Measurements from ENCODE around the gene CAMKV. TPM values are rescaled to one million over a fixed set of nuclear protein-coding genes. Genes with fewer than 3 reads are reported as not detected.
A peak's percentile ranks its signal among the peaks of the same experiment; 100 is the strongest.

The CAMKV gene
- total RNA-seq, 1 donor from 2014 or later, result not detected

- H3K4me3 Mint-ChIP-seq, result no peak overlapping the region
- peaks cover 40% of the 10 kb centered on the region for H3K27me3 Mint-ChIP-seq
- ChIA-PET CTCF (no interaction called here), POLR2A (no interaction called here)
- no peak overlapping the region for H3K27ac Mint-ChIP-seq
- no peaks in the 10 kb centered on the region for H3K4me1 Mint-ChIP-seq
- ATAC-seq (ENCODE audit: low read depth) (no peak), DNase-seq (no peak)
- no peak for TF ChIP-seq CTCF (IDR thresholded peaks at IDR 0.05)
- intact Hi-C loops (cut with micrococcal nuclease), result no loop called here
- H3K9me3 Mint-ChIP-seq, result no peaks in the 10 kb centered on the region
- H3K36me3 Mint-ChIP-seq (ENCODE audit: low read depth), result no peaks in the 10 kb centered on the region
These were observed 2.3 kb downstream of the CAMKV start for GRCh38 chr3:49867400-49867799.

GRCh38 chr3:49865198-49865784 is 4.4 kb downstream of the CAMKV start:
- H3K9me3 Mint-ChIP-seq, result no peaks in the 10 kb centered on the region
- H3K36me3 Mint-ChIP-seq (ENCODE audit: low read depth), result no peaks in the 10 kb centered on the region
- POLR2A ChIA-PET, result no interaction called here
- DNase-seq, result no peak
- intact Hi-C loops (cut with micrococcal nuclease), result no loop called here
- no peak overlapping the region for H3K27ac Mint-ChIP-seq
- peaks cover 35% of the 10 kb centered on the region for H3K27me3 Mint-ChIP-seq
- TF ChIP-seq CTCF (IDR thresholded peaks at IDR 0.05), result no peak
- no peaks in the 10 kb centered on the region for H3K4me1 Mint-ChIP-seq
- H3K4me3 Mint-ChIP-seq, result no peak overlapping the region
- ATAC-seq (ENCODE audit: low read depth), result no peak
- CTCF ChIA-PET, result no interaction called here

GRCh38 chr3:49864505-49864904 is 5.2 kb downstream of the CAMKV start:
- H3K4me1 Mint-ChIP-seq, result no peaks in the 10 kb centered on the region
- H3K9me3 Mint-ChIP-seq, result no peaks in the 10 kb centered on the region
- H3K27me3 Mint-ChIP-seq, result peaks cover 34% of the 10 kb centered on the region
- ChIA-PET POLR2A (no interaction called here), CTCF (no interaction called here)
- TF ChIP-seq CTCF (IDR thresholded peaks at IDR 0.05), result no peak
- H3K36me3 Mint-ChIP-seq (ENCODE audit: low read depth), result no peaks in the 10 kb centered on the region
- DNase-seq (no peak), ATAC-seq (ENCODE audit: low read depth) (no peak)
- H3K4me3 Mint-ChIP-seq, result no peak overlapping the region
- H3K27ac Mint-ChIP-seq, result no peak overlapping the region
- intact Hi-C loops (cut with micrococcal nuclease), result no loop called here

GRCh38 chr3:49859576-49860305 is 10.0 kb downstream of the CAMKV start:
- peaks cover 14% of the 10 kb centered on the region for H3K27me3 Mint-ChIP-seq
- H3K4me3 Mint-ChIP-seq, result no peak overlapping the region
- no peak overlapping the region for H3K27ac Mint-ChIP-seq
- POLR2A ChIA-PET, result no interaction called here
- CTCF ChIA-PET, result interaction anchor here (1.1 kb wide), 1 partner anchor 21 kb away, joined by 3 read pairs; no protein-coding TSS in a partner anchor
- H3K36me3 Mint-ChIP-seq (ENCODE audit: low read depth), result peaks cover 3% of the 10 kb centered on the region
- no peak for DNase-seq
- peaks cover 15% of the 10 kb centered on the region for H3K4me1 Mint-ChIP-seq
- no peaks in the 10 kb centered on the region for H3K9me3 Mint-ChIP-seq
- no peak for TF ChIP-seq CTCF (IDR thresholded peaks at IDR 0.05)
- no peak for ATAC-seq (ENCODE audit: low read depth)
- intact Hi-C loops (cut with micrococcal nuclease), result no loop called here

- H3K4me3 Mint-ChIP-seq, result peak within 1 kb of the TSS; percentile 86
- ChIA-PET POLR2A (interaction anchor here (0.6 to 1.2 kb wide), 4 partner anchors 42 to 133 kb away, joined by 3 read pairs; partner anchors contain the start of genes GMPPB and IP6K1), CTCF (interaction anchor here (0.9 kb wide), 1 partner anchor 17 kb away, joined by 4 read pairs; no protein-coding TSS in a partner anchor)
- peak within 1 kb of the TSS; percentile 80 for H3K27ac Mint-ChIP-seq
- ATAC-seq (ENCODE audit: low read depth) (peak; percentile 100), DNase-seq (peak; percentile 94)
- H3K9me3 Mint-ChIP-seq, result no peaks in the 10 kb centered on the region
- peaks cover 3% of the 10 kb centered on the region for H3K27me3 Mint-ChIP-seq
- H3K36me3 Mint-ChIP-seq (ENCODE audit: low read depth), result peaks cover 3% of the 10 kb centered on the region
- peaks cover 15% of the 10 kb centered on the region for H3K4me1 Mint-ChIP-seq
- no peak for TF ChIP-seq CTCF (IDR thresholded peaks at IDR 0.05)
- intact Hi-C loops (cut with micrococcal nuclease), result loop anchor here (1.0 to 2.0 kb wide), 6 partner anchors 46 to 298 kb away; partner anchors contain the start of genes INKA1, IP6K1, MON1A and MST1R
These were observed 13.3 kb downstream of the CAMKV start, which contains the start of gene TRAIP for GRCh38 chr3:49856181-49857005. Gene TRAIP (minus strand): TSS chr3:49856564. CDS start chr3:49856453, 111 bp downstream.
